Endothelial cell (in vitro differentiated cells): ENCODE data around the gene DPYD. TPM values are rescaled to one million over a fixed set of nuclear protein-coding genes. Genes with fewer than 3 reads are reported as not detected.

Source experiments
- DNase-seq: peaks from one replicate; pipeline ENCODE4 v3.0.0; 2021; ENCODE audit warnings: low spot score
- H3K27ac Mint-ChIP-seq: one replicate; pipeline ENCODE4 v1.8.0; 2021; ENCODE audit warnings: mixed read lengths, inconsistent platforms; ENCODE audit not compliant: unreplicated experiment
- H3K27me3 Mint-ChIP-seq: one replicate; pipeline ENCODE4 v1.8.0; 2021; ENCODE audit warnings: mild to moderate bottlenecking, moderate library complexity, mixed read lengths, inconsistent platforms; ENCODE audit not compliant: unreplicated experiment
- H3K36me3 Mint-ChIP-seq: one replicate; pipeline ENCODE4 v1.8.0; 2021; ENCODE audit warnings: mild to moderate bottlenecking, low read depth, mixed read lengths, inconsistent platforms; ENCODE audit not compliant: unreplicated experiment
- H3K4me1 Mint-ChIP-seq: one replicate; pipeline ENCODE4 v1.8.0; 2021; ENCODE audit warnings: mild to moderate bottlenecking, mixed read lengths, inconsistent platforms; ENCODE audit not compliant: unreplicated experiment
- H3K4me3 Mint-ChIP-seq: one replicate; pipeline ENCODE4 v1.8.0; 2021; ENCODE audit warnings: mild to moderate bottlenecking, mixed read lengths, inconsistent platforms; ENCODE audit not compliant: unreplicated experiment
- H3K9me3 Mint-ChIP-seq: one replicate; pipeline ENCODE4 v1.8.0; 2021; ENCODE audit warnings: mixed read lengths, inconsistent platforms; ENCODE audit not compliant: unreplicated experiment
- total RNA-seq: library from RNA; stranded (reverse); fragmentation: NEBNext Ultra II Directional; extraction: Animal tissue kit (Norgen Biotek cat#: 25700); gene quantifications from one replicate; pipeline ENCODE4 v1.2.1, GENCODE V29; 2021; ENCODE audit not compliant: unreplicated experiment
- TF ChIP-seq, protein P1 (sequence below): fragments of 200-600 bp; sonication (generic); IDR thresholded peaks from one replicate; pipeline ENCODE4 v1.5.0; 2021; ENCODE audit warnings: antibody characterized with exemption; ENCODE audit not compliant: unreplicated experiment

Gene DPYD
- total RNA-seq, 1 donor from 2014 or later: 3.4 TPM

DNA sequence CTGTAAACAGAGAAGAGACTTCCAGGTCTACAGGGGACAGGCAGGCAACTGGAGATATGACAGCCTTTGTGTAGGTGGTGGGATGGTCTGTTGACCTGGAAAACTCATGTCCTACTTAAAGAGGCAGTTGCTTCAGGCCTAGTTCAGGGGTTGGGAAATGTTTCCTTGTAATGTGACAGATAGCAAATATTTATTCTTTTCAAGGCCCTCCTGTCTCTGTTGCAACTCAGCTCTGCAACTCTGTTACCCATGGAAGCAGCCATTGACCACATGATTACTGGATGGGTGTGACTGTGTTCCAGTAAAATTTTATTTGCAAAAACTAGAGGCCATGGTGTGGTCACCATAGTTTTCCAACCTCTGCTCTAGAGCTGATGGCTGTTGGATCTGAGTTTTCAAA is 857.3 kb downstream of the DPYD start:
- H3K4me3 Mint-ChIP-seq: no peak overlapping the region
- H3K9me3 Mint-ChIP-seq: peaks cover 3% of the 10 kb centered on the region
- H3K27ac Mint-ChIP-seq: no peak overlapping the region
- H3K4me1 Mint-ChIP-seq: no peaks in the 10 kb centered on the region
- TF ChIP-seq, protein P1, sequence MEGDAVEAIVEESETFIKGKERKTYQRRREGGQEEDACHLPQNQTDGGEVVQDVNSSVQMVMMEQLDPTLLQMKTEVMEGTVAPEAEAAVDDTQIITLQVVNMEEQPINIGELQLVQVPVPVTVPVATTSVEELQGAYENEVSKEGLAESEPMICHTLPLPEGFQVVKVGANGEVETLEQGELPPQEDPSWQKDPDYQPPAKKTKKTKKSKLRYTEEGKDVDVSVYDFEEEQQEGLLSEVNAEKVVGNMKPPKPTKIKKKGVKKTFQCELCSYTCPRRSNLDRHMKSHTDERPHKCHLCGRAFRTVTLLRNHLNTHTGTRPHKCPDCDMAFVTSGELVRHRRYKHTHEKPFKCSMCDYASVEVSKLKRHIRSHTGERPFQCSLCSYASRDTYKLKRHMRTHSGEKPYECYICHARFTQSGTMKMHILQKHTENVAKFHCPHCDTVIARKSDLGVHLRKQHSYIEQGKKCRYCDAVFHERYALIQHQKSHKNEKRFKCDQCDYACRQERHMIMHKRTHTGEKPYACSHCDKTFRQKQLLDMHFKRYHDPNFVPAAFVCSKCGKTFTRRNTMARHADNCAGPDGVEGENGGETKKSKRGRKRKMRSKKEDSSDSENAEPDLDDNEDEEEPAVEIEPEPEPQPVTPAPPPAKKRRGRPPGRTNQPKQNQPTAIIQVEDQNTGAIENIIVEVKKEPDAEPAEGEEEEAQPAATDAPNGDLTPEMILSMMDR: no peak
- peaks cover 3% of the 10 kb centered on the region for H3K36me3 Mint-ChIP-seq
- DNase-seq: no peak
- no peaks in the 10 kb centered on the region for H3K27me3 Mint-ChIP-seq

DNA sequence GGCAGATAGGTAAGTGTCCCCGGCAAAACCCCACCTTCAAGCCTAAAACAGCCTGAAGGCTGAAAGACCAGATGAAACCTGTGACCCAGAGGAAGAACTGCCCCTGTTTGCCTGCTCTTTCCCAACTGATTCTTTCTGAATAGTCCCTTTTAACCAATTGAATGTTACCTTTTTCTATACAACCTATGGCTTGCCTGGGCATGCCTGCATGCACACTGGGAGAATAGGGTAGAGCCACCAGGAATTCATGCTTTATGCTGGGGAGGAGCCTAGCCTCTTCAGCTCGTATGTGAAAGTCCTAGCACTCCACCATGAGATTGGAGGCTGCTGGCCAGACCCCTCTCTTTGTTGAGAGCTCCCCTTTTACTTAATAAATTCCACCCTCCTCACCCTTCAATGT is 859.2 kb downstream of the DPYD start:
- no peak overlapping the region for H3K27ac Mint-ChIP-seq
- TF ChIP-seq, protein P1: no peak
- H3K9me3 Mint-ChIP-seq: peaks cover 3% of the 10 kb centered on the region
- no peak overlapping the region for H3K4me3 Mint-ChIP-seq
- DNase-seq: no peak
- no peaks in the 10 kb centered on the region for H3K4me1 Mint-ChIP-seq
- H3K36me3 Mint-ChIP-seq: peaks cover 3% of the 10 kb centered on the region
- H3K27me3 Mint-ChIP-seq: peaks cover 3% of the 10 kb centered on the region

DNA sequence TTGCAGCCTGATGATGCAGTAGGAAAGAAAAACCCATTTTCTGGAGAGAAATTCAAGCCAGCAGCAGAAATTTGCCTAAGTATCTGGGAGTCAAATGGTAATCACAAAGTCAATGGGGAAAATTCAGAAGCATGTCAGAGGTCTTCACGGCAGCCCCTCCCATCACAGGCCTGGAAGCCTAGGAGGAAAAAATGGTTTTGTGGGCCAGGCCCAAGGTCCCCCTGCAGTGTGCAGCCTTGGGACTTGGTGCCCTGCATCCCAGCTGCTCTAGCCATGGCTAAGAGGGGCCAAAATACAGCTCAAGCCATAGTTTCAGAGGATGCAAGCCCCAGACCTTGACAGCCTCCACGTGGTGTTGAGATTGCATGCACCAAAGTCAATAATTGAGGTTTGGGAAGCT is 864.4 kb downstream of the DPYD start:
- peaks cover 9% of the 10 kb centered on the region for H3K9me3 Mint-ChIP-seq
- peaks cover 7% of the 10 kb centered on the region for H3K36me3 Mint-ChIP-seq
- peaks cover 3% of the 10 kb centered on the region for H3K27me3 Mint-ChIP-seq
- TF ChIP-seq, protein P1: no peak
- DNase-seq: no peak
- no peak overlapping the region for H3K4me3 Mint-ChIP-seq
- H3K27ac Mint-ChIP-seq: no peak overlapping the region
- H3K4me1 Mint-ChIP-seq: no peaks in the 10 kb centered on the region

DNA sequence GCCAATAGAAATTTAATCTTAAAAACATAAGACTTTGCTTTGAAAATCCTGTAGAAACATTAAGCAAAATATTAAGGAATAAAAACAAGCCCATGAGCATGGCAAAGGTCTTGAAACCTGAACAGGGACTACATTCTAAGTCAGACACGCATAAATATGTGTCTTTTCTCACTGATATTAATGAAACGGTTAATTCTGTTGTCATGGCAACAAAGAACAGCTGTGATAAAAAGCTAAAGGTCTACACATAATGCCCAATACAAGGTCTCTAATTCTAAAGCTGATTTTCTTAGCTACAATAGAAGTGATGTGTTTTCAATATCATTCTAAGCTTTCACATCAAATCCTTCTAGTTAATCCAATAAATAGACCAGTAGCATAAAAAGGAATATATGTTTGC is 867.6 kb downstream of the DPYD start:
- Mint-ChIP-seq H3K4me1 (no peaks in the 10 kb centered on the region), H3K36me3 (peaks cover 7% of the 10 kb centered on the region), H3K27me3 (peaks cover 3% of the 10 kb centered on the region), H3K9me3 (peaks cover 7% of the 10 kb centered on the region), H3K27ac (no peak overlapping the region), H3K4me3 (no peak overlapping the region)
- TF ChIP-seq, protein P1: no peak
- no peak for DNase-seq

DNA sequence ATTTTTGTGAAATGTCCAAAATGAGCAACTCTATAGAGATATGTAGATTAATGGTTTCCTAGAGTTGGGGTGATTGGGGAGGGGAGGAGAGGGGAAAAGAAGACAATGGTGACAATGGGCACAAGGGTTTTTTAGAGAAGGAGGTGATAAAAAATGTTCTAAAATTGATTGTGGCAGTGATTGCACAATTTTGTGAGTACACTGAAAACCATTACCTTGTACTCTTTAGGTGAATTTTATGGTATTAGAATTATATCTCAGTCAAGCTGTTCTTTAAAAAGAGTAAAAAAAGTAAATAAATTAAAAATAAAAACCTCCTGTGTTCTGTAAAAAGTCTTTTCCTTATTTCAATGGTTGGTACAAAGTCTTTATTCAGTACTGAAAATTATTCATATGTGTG is 869.0 kb downstream of the DPYD start:
- peaks cover 7% of the 10 kb centered on the region for H3K36me3 Mint-ChIP-seq
- TF ChIP-seq, protein P1: no peak
- H3K4me3 Mint-ChIP-seq: no peak overlapping the region
- no peak for DNase-seq
- H3K27ac Mint-ChIP-seq: no peak overlapping the region
- H3K27me3 Mint-ChIP-seq: no peaks in the 10 kb centered on the region
- H3K4me1 Mint-ChIP-seq: no peaks in the 10 kb centered on the region
- H3K9me3 Mint-ChIP-seq: peaks cover 7% of the 10 kb centered on the region
